ENCODE measurements around the gene APOOL.
"Not testable (repeated sequence)": the region's sequence is repeated elsewhere in the genome, so short reads cannot be mapped to it uniquely, and the experiment has no call there.

APOOL gene

GRCh38 chrX:85003655-85004244 is at the start of gene APOOL:
TSS of gene APOOL (plus strand) at chrX:85003877. CDS start at chrX:85003913, 36 bp downstream.
- peak; percentile 27 to 60 (median 37) for DNase-seq (ENCODE audit: low read depth in 3 of 3, low spot score in 1 of 3)

GRCh38 chrX:84956304-84956703 is 47.4 kb upstream of the APOOL start:
- no peak for DNase-seq (ENCODE audit: low read depth in 3 of 3, low spot score in 1 of 3)

GRCh38 chrX:84974803-84975202 is 28.9 kb upstream of the APOOL start:
- DNase-seq (ENCODE audit: low read depth in 3 of 3, low spot score in 1 of 3), result no peak

- not testable (repeated sequence) for DNase-seq (ENCODE audit: low read depth in 3 of 3, low spot score in 1 of 3)
Measured at GRCh38 chrX:84991739-84992138, 11.9 kb upstream of the APOOL start.

- no peak for DNase-seq (ENCODE audit: low read depth in 3 of 3, low spot score in 1 of 3)
Measured at GRCh38 chrX:84993150-84993549, 10.5 kb upstream of the APOOL start.

GRCh38 chrX:85001344-85001743 is 2.3 kb upstream of the APOOL start:
- DNase-seq (ENCODE audit: low read depth in 3 of 3, low spot score in 1 of 3), result no peak

GRCh38 chrX:85004255-85004654 is 578 bp downstream of the APOOL start:
- DNase-seq (ENCODE audit: low read depth in 3 of 3, low spot score in 1 of 3), result no peak

- no peak for DNase-seq (ENCODE audit: low read depth in 3 of 3, low spot score in 1 of 3)
Measured at GRCh38 chrX:85012098-85012497, 8.4 kb downstream of the APOOL start.

GRCh38 chrX:85015351-85015750 is 11.7 kb downstream of the APOOL start:
- DNase-seq (ENCODE audit: low read depth in 3 of 3, low spot score in 1 of 3), result not testable (repeated sequence)

- DNase-seq (ENCODE audit: low read depth in 3 of 3, low spot score in 1 of 3), result no peak
Measured at GRCh38 chrX:85017721-85018120, 14.0 kb downstream of the APOOL start.

- no peak for DNase-seq (ENCODE audit: low read depth in 3 of 3, low spot score in 1 of 3)
Measured at GRCh38 chrX:85018471-85018870, 14.8 kb downstream of the APOOL start.

GRCh38 chrX:85020216-85020615 is 16.5 kb downstream of the APOOL start:
- no peak for DNase-seq (ENCODE audit: low read depth in 3 of 3, low spot score in 1 of 3)

GRCh38 chrX:85024044-85024443 is 20.4 kb downstream of the APOOL start:
- no peak for DNase-seq (ENCODE audit: low read depth in 3 of 3, low spot score in 1 of 3)

- no peak for DNase-seq (ENCODE audit: low read depth in 3 of 3, low spot score in 1 of 3)
Measured at GRCh38 chrX:85024562-85024961, 20.9 kb downstream of the APOOL start.

GRCh38 chrX:85026170-85026569 is 22.5 kb downstream of the APOOL start:
- DNase-seq (ENCODE audit: low read depth in 3 of 3, low spot score in 1 of 3), result no peak

GRCh38 chrX:85029043-85029442 is 25.4 kb downstream of the APOOL start:
- no peak for DNase-seq (ENCODE audit: low read depth in 3 of 3, low spot score in 1 of 3)

GRCh38 chrX:85031505-85031904 is 27.8 kb downstream of the APOOL start:
- no peak for DNase-seq (ENCODE audit: low read depth in 3 of 3, low spot score in 1 of 3)

GRCh38 chrX:85037114-85037513 is 33.4 kb downstream of the APOOL start:
- DNase-seq (ENCODE audit: low read depth in 3 of 3, low spot score in 1 of 3), result no peak

GRCh38 chrX:85051627-85052026 is 48.0 kb downstream of the APOOL start:
- DNase-seq (ENCODE audit: low read depth in 3 of 3, low spot score in 1 of 3), result no peak

GRCh38 chrX:85052205-85052604 is 48.5 kb downstream of the APOOL start:
- no peak for DNase-seq (ENCODE audit: low read depth in 3 of 3, low spot score in 1 of 3)

GRCh38 chrX:85052636-85053343 is 49.1 kb downstream of the APOOL start:
- DNase-seq (ENCODE audit: low read depth in 3 of 3, low spot score in 1 of 3), result no peak

GRCh38 chrX:85065512-85066198 is 62.0 kb downstream of the APOOL start:
- DNase-seq (ENCODE audit: low read depth in 3 of 3, low spot score in 1 of 3), result no peak
